AG20443 (cell line): ENCODE data around the gene STAT5A.
"Not testable (repeated sequence)": the region's sequence is repeated elsewhere in the genome, so short reads cannot be mapped to it uniquely, and the experiment has no call there.

ENCODE experiments used
- DNase-seq: peaks from one replicate; pipeline ENCODE4 v3.0.0; 2012; ENCODE audit warnings: low spot score, mixed read lengths

STAT5A gene

GRCh38 chr17:42333053-42333452 lies 44.8 kb downstream of the STAT5A start:
- no peak for DNase-seq

GRCh38 chr17:42334677-42335076 lies 46.4 kb downstream of the STAT5A start:
- no peak for DNase-seq

GRCh38 chr17:42337442-42337841 lies 49.1 kb downstream of the STAT5A start:
- DNase-seq: peak; percentile 92

GRCh38 chr17:42338427-42338985 lies 50.2 kb downstream of the STAT5A start:
- DNase-seq: no peak

- no peak for DNase-seq
Measured at GRCh38 chr17:42339221-42339620, 50.9 kb downstream of the STAT5A start.

GRCh38 chr17:42340691-42341127 lies 52.4 kb downstream of the STAT5A start:
- DNase-seq: no peak

- no peak for DNase-seq
Measured at GRCh38 chr17:42341568-42341967, 53.3 kb downstream of the STAT5A start.

GRCh38 chr17:42342242-42343008 lies 54.1 kb downstream of the STAT5A start:
- DNase-seq: no peak

GRCh38 chr17:42345396-42346073 lies 57.2 kb downstream of the STAT5A start:
- no peak for DNase-seq

GRCh38 chr17:42346481-42346880 lies 58.2 kb downstream of the STAT5A start:
- no peak for DNase-seq

- DNase-seq: peak; percentile 71
Measured at GRCh38 chr17:42347198-42347597, 58.9 kb downstream of the STAT5A start.

- no peak for DNase-seq
Measured at GRCh38 chr17:42347606-42348005, 59.3 kb downstream of the STAT5A start.

- DNase-seq: no peak
Measured at GRCh38 chr17:42348104-42348503, 59.8 kb downstream of the STAT5A start.

- DNase-seq: no peak
Measured at GRCh38 chr17:42354956-42355843, 66.9 kb downstream of the STAT5A start.

GRCh38 chr17:42358434-42358833 lies 70.1 kb downstream of the STAT5A start:
- no peak for DNase-seq

GRCh38 chr17:42359133-42359532 lies 70.8 kb downstream of the STAT5A start:
- no peak for DNase-seq

- not testable (repeated sequence) for DNase-seq
Measured at GRCh38 chr17:42360388-42360787, 72.1 kb downstream of the STAT5A start.
